Neural cell (in vitro differentiated cells): ENCODE data around the gene SPATA2. TPM values are rescaled to one million over a fixed set of nuclear protein-coding genes. Genes with fewer than 3 reads are reported as not detected.

Source experiments
- H2AFZ ChIP-seq: fragments of 200-600, 300-800 bp; sonication (generic), shearing (Covaris generic); 2 replicates; pipeline ENCODE4 v1.6.0; 2014; ENCODE audit warnings: low read depth, mild to moderate bottlenecking, antibody characterized with exemption, low read length, moderate library complexity
- H3F3A ChIP-seq: fragments of 200-600 bp; shearing (Covaris generic); 2 replicates; pipeline ENCODE4 v1.6.1; 2016; ENCODE audit warnings: mild to moderate bottlenecking, moderate library complexity, mixed read lengths, antibody characterized with exemption, low read length; ENCODE audit not compliant: insufficient read depth, poor library complexity, severe bottlenecking
- H3K27ac ChIP-seq: fragments of 200-600, 300-800 bp; sonication (generic), shearing (Covaris generic); 2 replicates; pipeline ENCODE4 v1.5.1; 2014; ENCODE audit warnings: mild to moderate bottlenecking, low read length, moderate library complexity
- H3K27me3 ChIP-seq: fragments of 300-800, 200-600 bp; sonication (generic), shearing (Covaris generic); 2 replicates; pipeline ENCODE4 v1.6.0; 2014; ENCODE audit warnings: mild to moderate bottlenecking, low read depth, low read length, moderate library complexity; ENCODE audit not compliant: insufficient read depth
- H3K36me3 ChIP-seq: fragments of 300-800, 200-600 bp; sonication (generic), shearing (Covaris generic); 2 replicates; pipeline ENCODE4 v1.5.1; 2014; ENCODE audit warnings: mild to moderate bottlenecking, antibody characterized with exemption, low read length, moderate library complexity; ENCODE audit not compliant: insufficient read depth
- H3K4me2 ChIP-seq: fragments of 300-800, 200-600 bp; sonication (generic), shearing (Covaris generic); 2 replicates; pipeline ENCODE4 v1.6.0; 2014; ENCODE audit warnings: mild to moderate bottlenecking, low read length
- H3K4me3 ChIP-seq: fragments of 300-800, 200-600 bp; sonication (generic), shearing (Covaris generic); 2 replicates; pipeline ENCODE4 v1.5.1; 2014; ENCODE audit warnings: mild to moderate bottlenecking, low read length, moderate library complexity
- H3K79me2 ChIP-seq: fragments of 200-600 bp; shearing (Covaris generic); replicated peaks from 2 replicates; pipeline ENCODE4 v1.6.0; 2014; ENCODE audit warnings: mild to moderate bottlenecking, low read length, moderate library complexity; ENCODE audit not compliant: insufficient read depth
- H3K9ac ChIP-seq: fragments of 300-800, 200-600 bp; sonication (generic), shearing (Covaris generic); 2 replicates; pipeline ENCODE4 v1.6.1; 2016; ENCODE audit warnings: mild to moderate bottlenecking, low read length, mixed read lengths
- H3K9me2 ChIP-seq: fragments of 200-600 bp; shearing (Covaris generic); 2 replicates; pipeline ENCODE4 v1.6.1; 2016; ENCODE audit warnings: mild to moderate bottlenecking, low read length, mixed read lengths; ENCODE audit not compliant: insufficient read depth
- H3K9me3 ChIP-seq: fragments of 200-600, 300-800 bp; sonication (generic), shearing (Covaris generic); 2 replicates; pipeline ENCODE4 v1.6.1; 2016; ENCODE audit warnings: mild to moderate bottlenecking, mixed run types, low read length, moderate library complexity, mixed read lengths
- H4K20me1 ChIP-seq: fragments of 200-600 bp; shearing (Covaris generic); 2 replicates; pipeline ENCODE4 v1.6.1; 2016; ENCODE audit warnings: mild to moderate bottlenecking, mixed run types; ENCODE audit not compliant: insufficient read depth
- CTCF ChIP-seq: fragments of 450-650 bp; IDR thresholded peaks from 2 replicates; pipeline ENCODE4 v1.5.1; 2014; ENCODE audit warnings: antibody characterized with exemption, mild to moderate bottlenecking, moderate library complexity; ENCODE audit not compliant: poor library complexity, severe bottlenecking
- EP300 ChIP-seq: fragments of 450-650 bp; conservative IDR thresholded peaks from 2 replicates; pipeline ENCODE4 v1.6.1; 2014; ENCODE audit warnings: antibody characterized with exemption, mild to moderate bottlenecking, moderate library complexity; ENCODE audit not compliant: poor library complexity, severe bottlenecking
- EZH2 ChIP-seq: fragments of 200-600, 300-800 bp; shearing (Covaris generic), sonication (generic); IDR thresholded peaks from 2 replicates; pipeline ENCODE4 v1.6.1; 2014; ENCODE audit warnings: antibody characterized with exemption, low read length, borderline replicate concordance, mild to moderate bottlenecking; ENCODE audit not compliant: insufficient read depth, poor library complexity, severe bottlenecking
- MXI1 ChIP-seq: fragments of 450-650 bp; conservative IDR thresholded peaks from 2 replicates; pipeline ENCODE4 v1.6.1; 2014; ENCODE audit warnings: antibody characterized with exemption, mild to moderate bottlenecking; ENCODE audit not compliant: poor library complexity, severe bottlenecking
- POLR2AphosphoS5 ChIP-seq: IDR thresholded peaks from 2 replicates; pipeline ENCODE4 v1.6.1; 2012
- RAD21 ChIP-seq: fragments of 450-650 bp; conservative IDR thresholded peaks from 2 replicates; pipeline ENCODE4 v1.6.1; 2014; ENCODE audit warnings: antibody characterized with exemption, mild to moderate bottlenecking, moderate library complexity
- REST ChIP-seq: IDR thresholded peaks from 2 replicates; pipeline ENCODE4 v1.6.1; 2012; ENCODE audit warnings: borderline replicate concordance
- SMC3 ChIP-seq: fragments of 450-650 bp; conservative IDR thresholded peaks from 2 replicates; pipeline ENCODE4 v1.6.1; 2014; ENCODE audit warnings: antibody characterized with exemption, mild to moderate bottlenecking, moderate library complexity; ENCODE audit not compliant: poor library complexity
- TAF1 ChIP-seq: IDR thresholded peaks from 2 replicates; pipeline ENCODE4 v1.6.1; 2012; ENCODE audit warnings: low read depth
- polyA plus RNA-seq: library from polyadenylated mRNA; depleted of rRNA; stranded (reverse); fragments of >200 nt; gene quantifications from 2 replicates; pipeline ENCODE4 v1.2.3, GENCODE V29; 2014

SPATA2 gene
- polyA plus RNA-seq, 1 donor from 2014 or later: 1.7 TPM

GRCh38 chr20:49945306-49945700 is 30.0 kb upstream of the SPATA2 start:
- no peak overlapping the region for H3K4me3 ChIP-seq
- no peaks in the 10 kb centered on the region for H3K9me2 ChIP-seq
- H3K36me3 ChIP-seq: peaks cover 8% of the 10 kb centered on the region
- H3K79me2 ChIP-seq: peaks cover 13% of the 10 kb centered on the region
- H3F3A ChIP-seq: no peaks in the 10 kb centered on the region
- H3K27ac ChIP-seq: no peak overlapping the region
- no peaks in the 10 kb centered on the region for H4K20me1 ChIP-seq
- TF ChIP-seq RAD21 (no peak), SMC3 (no peak), POLR2AphosphoS5 (no peak), EP300 (no peak), REST (no peak), EZH2 (no peak), MXI1 (no peak), TAF1 (no peak), CTCF (no peak)
- H3K9ac ChIP-seq: no peak overlapping the region
- no peaks in the 10 kb centered on the region for H3K9me3 ChIP-seq
- no peak overlapping the region for H3K4me2 ChIP-seq
- no peaks in the 10 kb centered on the region for H3K27me3 ChIP-seq
- no peak overlapping the region for H2AFZ ChIP-seq

GRCh38 chr20:49942942-49943341 is 27.6 kb upstream of the SPATA2 start:
- Histone ChIP-seq H3K79me2 (peaks cover 34% of the 10 kb centered on the region), H3K9me2 (no peaks in the 10 kb centered on the region), H3K4me2 (no peak overlapping the region), H3K9me3 (no peaks in the 10 kb centered on the region), H3K9ac (no peak overlapping the region), H3F3A (no peaks in the 10 kb centered on the region), H3K36me3 (peaks cover 8% of the 10 kb centered on the region), H3K27ac (no peak overlapping the region), H4K20me1 (no peaks in the 10 kb centered on the region), H3K4me3 (no peak overlapping the region), H3K27me3 (no peaks in the 10 kb centered on the region), H2AFZ (no peak overlapping the region)
- TF ChIP-seq POLR2AphosphoS5 (no peak), EZH2 (no peak), CTCF (no peak), SMC3 (no peak), TAF1 (no peak), REST (no peak), MXI1 (no peak), RAD21 (no peak), EP300 (no peak)
